Dedifferentiated amniotic fluid mesenchymal stem cell (primary cell): Measurements from ENCODE around the gene PLEKHM2.
"Not testable (repeated sequence)": the region's sequence is repeated elsewhere in the genome, so short reads cannot be mapped to it uniquely, and the experiment has no call there.

Source experiments
- DNase-seq: peaks from one replicate; pipeline ENCODE4 v3.0.0-alpha.2; 2016; ENCODE audit errors: extremely low spot score

Gene PLEKHM2, protein sequence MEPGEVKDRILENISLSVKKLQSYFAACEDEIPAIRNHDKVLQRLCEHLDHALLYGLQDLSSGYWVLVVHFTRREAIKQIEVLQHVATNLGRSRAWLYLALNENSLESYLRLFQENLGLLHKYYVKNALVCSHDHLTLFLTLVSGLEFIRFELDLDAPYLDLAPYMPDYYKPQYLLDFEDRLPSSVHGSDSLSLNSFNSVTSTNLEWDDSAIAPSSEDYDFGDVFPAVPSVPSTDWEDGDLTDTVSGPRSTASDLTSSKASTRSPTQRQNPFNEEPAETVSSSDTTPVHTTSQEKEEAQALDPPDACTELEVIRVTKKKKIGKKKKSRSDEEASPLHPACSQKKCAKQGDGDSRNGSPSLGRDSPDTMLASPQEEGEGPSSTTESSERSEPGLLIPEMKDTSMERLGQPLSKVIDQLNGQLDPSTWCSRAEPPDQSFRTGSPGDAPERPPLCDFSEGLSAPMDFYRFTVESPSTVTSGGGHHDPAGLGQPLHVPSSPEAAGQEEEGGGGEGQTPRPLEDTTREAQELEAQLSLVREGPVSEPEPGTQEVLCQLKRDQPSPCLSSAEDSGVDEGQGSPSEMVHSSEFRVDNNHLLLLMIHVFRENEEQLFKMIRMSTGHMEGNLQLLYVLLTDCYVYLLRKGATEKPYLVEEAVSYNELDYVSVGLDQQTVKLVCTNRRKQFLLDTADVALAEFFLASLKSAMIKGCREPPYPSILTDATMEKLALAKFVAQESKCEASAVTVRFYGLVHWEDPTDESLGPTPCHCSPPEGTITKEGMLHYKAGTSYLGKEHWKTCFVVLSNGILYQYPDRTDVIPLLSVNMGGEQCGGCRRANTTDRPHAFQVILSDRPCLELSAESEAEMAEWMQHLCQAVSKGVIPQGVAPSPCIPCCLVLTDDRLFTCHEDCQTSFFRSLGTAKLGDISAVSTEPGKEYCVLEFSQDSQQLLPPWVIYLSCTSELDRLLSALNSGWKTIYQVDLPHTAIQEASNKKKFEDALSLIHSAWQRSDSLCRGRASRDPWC

DNA sequence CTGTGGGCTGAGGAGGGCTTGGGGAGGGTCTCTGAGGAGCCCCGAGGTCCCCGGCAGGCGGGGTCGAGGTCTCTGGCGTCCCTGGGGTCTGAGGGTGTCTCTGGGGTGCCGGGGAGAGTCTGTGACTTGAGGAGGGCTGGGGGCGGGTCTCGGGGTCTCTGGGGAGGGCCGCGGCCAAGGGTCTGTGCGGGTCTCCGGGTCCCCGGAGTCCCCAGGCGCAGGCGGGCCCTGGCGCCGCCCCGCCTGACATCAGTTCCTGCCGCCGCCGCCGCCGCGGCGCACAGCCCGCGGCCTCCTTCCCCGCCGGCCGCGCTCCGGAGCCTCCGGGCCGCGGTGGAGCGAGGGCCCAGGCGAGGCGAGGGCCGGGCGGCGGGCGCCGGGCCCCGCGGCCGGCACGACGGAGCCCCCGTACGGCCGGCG, at the start of gene PLEKHM2:
TSS of gene PLEKHM2 (plus strand) at position 279 of the 420 bp plus-strand sequence. CDS start 239 bp downstream, outside the sequence.
- no peak for DNase-seq

- no peak for DNase-seq
Observed at GRCh38 chr1:15636436-15636835, 47.7 kb upstream of the PLEKHM2 start.

- no peak for DNase-seq
Observed at GRCh38 chr1:15637826-15638225, 46.3 kb upstream of the PLEKHM2 start.

DNA sequence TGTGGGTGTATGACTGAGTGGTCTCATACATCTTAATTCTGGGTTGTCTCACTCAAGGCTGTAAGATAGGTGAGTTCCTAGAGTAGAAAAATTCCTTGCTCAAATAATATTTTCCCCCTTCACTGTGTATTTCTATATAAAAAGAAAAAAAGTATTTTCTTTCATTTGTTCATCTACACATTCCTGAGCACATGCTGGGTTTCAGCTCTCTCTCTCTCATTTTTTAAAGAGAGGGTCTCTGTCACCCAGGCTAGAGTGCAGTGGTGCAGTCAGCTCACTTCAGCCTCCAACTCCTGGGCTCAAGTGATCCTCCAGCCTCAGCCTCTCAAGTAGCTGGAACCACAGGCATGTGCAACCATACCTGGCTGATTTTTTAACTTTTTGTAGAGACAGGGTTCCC, 44.9 kb upstream of the PLEKHM2 start:
- no peak for DNase-seq

DNA sequence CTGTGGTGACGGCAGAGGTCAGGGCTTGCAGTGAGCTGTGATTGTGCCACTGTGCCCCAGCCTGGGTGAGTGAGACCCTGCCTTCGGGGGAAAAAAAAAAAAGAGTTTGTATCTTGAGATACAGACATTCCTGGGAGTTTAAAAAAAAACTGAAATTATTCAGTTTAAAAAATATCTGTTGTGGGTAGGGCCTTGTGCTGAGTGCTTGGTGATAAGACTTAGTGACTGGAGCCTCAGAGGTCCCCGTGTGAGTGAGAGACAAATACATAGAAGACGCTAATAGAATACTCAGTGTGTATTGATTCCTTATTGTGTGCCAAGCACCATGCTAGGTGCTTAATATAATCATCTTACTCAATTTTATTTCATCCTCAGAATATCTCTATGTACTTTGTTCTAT, 44.2 kb upstream of the PLEKHM2 start:
- no peak for DNase-seq

DNA sequence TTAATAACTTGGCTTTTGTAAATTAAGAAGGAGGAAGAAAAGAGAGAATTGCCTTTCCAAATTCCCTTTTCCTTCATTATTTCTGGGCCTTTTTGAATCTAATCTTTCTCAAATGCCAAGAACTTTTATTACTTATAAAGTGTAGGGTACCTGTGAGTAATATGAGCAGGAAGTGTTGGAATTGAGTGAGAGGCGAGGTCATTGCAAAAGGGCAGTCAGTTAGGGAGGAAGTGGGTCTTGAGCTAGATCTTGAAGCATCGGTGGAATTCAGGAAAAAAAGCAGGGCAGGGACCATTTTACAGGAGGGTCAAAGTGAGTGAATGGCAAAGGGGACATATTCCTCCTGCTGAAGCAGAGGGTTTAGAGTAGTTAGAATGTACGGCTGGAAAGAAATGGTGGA, 43.5 kb upstream of the PLEKHM2 start:
- DNase-seq = no peak

DNA sequence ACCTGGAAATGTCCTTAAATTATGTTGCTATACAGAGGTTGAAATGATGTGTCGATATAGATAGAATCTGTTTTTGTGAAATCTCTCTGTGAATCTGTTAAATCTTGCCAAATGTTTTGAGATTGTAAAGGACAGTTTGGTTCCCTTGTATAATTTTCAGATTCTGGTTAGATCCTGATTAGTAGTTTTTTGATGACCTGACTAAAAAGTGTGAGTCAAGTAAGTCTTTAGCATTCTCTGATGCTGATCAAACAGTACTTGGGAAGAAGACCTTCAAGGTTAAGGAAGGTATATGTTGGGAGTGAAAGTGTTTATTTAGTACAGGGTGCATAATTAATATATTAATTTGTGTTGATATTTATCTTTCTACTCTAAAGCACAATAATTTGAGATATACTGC, 34.2 kb upstream of the PLEKHM2 start:
- DNase-seq = no peak

DNA sequence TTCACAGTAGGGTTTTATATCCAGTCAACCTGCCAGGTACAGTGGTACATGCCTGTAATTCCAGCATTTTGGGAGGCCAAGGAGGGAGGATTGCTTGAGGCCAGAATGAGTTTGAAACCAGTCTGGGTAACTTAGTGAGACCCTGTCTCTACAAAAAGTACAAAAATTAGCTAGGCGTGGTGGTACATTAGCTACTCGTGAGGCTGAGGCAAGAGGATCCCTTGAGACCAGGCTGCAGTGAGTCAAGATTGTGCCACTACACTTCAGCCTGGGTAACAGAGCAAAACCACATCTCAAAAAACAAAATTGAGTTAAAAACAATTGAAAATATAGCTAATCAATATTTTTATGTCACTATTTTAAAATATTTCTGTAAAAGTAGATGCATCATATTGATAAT, 33.7 kb upstream of the PLEKHM2 start:
- DNase-seq = no peak

GRCh38 chr1:15652130-15652529, 32.0 kb upstream of the PLEKHM2 start:
- DNase-seq = not testable (repeated sequence)

DNA sequence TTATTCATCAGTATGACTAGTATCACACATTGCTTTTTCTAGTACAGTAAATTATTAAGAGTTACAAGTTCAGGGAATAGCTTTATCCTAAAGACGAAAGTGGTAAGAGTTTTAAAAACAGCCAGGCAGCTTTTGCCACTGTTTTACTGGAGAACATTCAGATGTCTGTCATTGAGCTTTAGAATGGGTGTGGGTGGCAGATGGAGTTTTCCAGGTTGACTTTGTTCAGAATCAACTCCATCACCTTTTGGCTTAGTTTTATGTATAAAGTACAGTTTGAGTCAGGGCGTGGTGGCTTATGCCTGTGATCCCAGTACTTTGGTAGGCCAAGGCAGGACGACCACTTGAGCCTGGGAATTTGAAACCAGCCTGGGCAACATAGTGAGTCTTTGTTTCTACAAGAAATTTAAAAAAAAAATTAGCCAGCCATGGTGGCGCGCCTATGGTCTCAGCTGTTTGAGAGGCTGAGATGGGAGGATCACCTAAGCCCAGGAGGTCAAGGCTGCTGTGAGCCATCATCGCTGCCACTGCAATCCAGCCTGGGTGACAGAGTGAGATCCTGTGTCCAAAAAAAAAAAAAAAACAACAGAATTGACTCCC, 29.9 kb upstream of the PLEKHM2 start:
- DNase-seq = no peak

GRCh38 chr1:15656464-15656863, 27.7 kb upstream of the PLEKHM2 start:
- DNase-seq = no peak

DNA sequence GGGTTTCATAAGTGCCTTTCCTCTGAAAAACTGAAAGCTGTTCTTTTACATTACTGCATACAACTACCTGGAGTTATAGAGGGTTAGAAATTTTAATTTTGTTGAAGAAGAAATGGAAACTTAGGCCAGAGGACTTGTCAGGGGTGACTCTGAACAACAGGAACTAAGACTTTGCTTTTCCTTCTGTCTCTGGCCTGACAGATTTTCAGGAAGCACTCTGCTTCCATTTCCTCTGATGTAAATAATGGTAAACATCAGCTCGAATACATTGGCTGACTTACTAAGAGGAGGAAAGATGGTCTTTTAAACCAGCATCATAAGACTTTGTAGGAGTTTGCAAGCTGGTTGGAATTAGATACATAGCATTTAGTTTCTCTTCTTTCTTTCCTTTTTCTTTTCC, 27.1 kb upstream of the PLEKHM2 start:
- DNase-seq = no peak

DNA sequence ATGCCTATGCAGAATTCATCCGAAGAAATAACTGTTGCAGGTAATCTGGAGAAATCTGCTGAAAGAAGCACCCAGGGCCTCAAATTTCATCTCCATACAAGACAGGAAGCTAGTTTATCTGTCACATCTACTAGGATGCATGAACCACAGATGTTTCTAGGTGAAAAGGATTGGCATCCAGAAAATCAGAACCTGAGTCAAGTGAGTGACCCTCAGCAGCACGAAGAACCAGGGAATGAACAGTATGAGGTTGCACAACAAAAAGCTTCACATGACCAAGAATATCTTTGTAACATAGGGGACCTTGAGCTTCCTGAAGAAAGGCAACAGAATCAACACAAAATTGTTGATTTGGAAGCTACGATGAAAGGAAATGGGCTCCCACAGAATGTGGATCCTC, 24.0 kb upstream of the PLEKHM2 start:
- DNase-seq = no peak

- DNase-seq = no peak
Observed at GRCh38 chr1:15662477-15662876, 21.6 kb upstream of the PLEKHM2 start.

DNA sequence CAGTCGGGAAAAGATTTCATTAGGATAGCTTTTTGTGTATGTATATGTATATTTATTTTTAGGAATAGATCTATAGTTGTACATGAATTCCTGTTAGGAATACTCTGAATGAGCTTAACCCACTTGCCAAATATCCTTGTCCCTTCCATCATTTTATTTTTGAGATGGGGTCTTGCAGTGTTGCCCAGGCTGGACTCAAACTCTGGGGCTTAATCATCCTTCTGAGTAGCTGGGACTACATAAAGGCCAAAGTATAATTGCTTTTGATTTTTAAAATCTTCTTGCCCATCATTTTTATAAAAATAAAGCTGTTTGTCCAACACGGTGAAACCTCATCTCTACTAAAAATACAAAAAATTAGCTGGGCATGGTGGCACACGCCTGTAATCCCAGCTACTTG, 20.2 kb upstream of the PLEKHM2 start:
- DNase-seq = no peak

DNA sequence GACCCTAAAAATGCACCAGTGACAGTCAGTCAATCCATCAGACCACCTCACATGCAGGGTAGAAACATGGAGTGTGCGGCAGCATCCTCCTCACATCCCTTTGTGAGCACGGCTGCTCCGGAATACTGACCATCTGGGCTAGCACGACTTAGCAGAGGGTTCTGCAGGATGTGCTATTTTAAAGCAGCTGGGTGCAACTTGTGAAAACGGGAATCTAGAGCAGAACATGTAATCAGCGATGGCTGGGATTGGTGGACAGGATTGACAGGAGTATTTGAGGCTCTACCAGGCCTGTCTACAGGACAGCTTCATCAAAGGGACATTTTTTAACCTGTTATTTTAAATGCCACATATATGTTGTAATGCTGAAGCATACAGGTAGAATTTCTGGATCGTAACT, 16.8 kb upstream of the PLEKHM2 start:
- DNase-seq = no peak

GRCh38 chr1:15668089-15668754, 15.9 kb upstream of the PLEKHM2 start:
- no peak for DNase-seq

DNA sequence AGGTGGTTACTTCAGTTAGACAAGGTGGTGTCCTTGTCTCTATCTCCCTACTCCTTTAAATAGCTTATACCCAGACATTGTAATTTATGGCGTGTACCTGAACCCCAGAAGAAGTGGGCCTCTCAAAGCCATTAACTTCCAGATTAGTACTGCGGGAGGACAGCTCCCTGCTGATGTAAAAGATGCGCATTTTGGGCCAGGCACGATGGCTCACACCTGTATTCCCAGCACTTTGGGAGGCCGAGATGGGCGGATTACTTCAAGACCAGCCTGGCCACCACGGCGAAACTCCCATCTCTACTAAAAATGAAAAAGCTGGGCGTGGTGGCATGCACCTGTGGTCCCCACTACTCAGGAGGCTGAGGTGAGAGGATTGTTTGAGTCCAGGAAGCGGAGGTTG, 15.0 kb upstream of the PLEKHM2 start:
- no peak for DNase-seq

DNA sequence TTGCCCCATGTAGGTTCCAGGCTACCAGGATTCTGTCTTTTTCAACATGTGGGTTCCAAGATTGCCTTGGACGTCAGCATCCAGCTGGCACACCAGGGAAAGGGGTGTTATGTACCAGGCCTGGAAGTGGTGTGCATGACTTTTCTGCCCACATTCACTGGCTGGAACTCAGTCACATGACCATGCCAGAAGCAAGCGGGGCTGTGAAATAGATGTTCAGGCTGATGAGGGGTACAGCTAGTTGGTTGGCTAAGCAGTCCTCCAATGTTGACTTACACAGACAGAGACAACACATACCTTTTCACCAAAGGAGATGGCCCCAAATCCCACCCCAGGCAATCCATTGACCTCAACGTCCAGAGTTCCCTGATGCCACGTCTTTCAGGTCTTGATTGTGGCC, 14.3 kb upstream of the PLEKHM2 start:
- DNase-seq = no peak

DNA sequence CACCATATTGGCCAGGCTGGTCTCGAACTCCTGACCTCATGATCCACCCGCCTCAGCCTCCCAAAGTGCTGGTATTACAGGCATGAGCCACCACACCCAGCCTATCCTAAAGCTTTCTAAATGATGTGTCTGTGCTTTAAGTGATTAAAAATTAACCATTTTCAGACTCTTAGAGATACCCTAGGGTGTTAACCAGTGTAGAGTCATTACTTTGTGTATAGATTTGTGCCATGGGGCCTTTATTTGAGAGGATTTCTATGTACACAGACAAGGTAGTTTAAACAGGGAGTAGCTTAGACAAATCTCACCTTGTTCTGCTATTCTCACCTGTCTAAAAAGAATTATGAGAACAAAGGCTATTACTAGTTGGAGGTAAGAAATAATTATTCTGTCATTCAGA, 12.7 kb upstream of the PLEKHM2 start:
- no peak for DNase-seq

DNA sequence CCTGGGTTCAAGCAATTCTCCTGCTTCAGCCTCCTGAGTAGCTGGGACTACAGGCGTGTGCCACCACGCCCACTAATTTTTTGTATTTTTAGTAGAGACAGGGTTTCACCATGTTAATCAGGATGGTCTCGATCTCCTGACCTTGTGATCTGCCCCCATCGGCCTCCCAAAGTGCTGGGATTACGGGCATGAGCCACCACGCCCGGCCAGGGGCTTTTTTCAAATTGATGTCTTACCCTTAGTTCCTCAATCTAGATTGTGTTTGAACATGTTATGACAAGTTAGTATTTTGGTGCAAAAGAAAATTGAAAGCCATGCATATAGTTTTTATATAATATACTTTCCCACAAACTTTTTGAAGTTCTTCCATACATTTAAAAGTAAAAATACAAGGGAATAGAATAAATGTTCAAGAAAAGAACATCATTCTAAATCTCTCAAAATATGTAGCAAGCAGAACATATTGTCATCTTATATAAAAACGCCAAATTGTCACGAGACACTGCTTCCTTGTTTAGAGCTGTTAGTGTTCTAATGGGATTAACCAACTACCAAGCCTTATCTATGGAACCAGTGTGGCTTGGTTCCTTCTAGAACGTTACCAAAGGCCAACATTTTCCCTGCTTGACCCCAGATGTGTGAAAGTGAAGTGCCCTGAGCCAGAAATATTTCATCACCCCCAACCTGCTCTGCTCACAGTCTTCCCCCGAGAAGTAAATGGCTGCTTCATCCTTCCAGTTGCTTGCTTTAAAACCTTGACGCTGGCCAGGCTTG, 9.5 kb upstream of the PLEKHM2 start:
- no peak for DNase-seq
